ENCODE measurements around the gene NDUFA8. TPM values are rescaled to one million over a fixed set of nuclear protein-coding genes. Genes with fewer than 3 reads are reported as not detected.

Gene NDUFA8
- 37.1 to 38.8 TPM (median 37.7 TPM) in 3 replicates for total RNA-seq

- peak within 1 kb of the TSS; percentile 93 for H3K27ac Mint-ChIP-seq
- H3K9me3 Mint-ChIP-seq, result peaks cover 11% of the 10 kb centered on the region
- peak within 1 kb of the TSS; percentile 95 for H3K4me3 Mint-ChIP-seq
- peak; percentile 97 to 99 for DNase-seq (ENCODE audit: low spot score in 2 of 2, unreplicated experiment in 2 of 2)
- peaks cover 18% of the 10 kb centered on the region for H3K27me3 Mint-ChIP-seq (ENCODE audit: low read depth)
- TF ChIP-seq, protein P1, sequence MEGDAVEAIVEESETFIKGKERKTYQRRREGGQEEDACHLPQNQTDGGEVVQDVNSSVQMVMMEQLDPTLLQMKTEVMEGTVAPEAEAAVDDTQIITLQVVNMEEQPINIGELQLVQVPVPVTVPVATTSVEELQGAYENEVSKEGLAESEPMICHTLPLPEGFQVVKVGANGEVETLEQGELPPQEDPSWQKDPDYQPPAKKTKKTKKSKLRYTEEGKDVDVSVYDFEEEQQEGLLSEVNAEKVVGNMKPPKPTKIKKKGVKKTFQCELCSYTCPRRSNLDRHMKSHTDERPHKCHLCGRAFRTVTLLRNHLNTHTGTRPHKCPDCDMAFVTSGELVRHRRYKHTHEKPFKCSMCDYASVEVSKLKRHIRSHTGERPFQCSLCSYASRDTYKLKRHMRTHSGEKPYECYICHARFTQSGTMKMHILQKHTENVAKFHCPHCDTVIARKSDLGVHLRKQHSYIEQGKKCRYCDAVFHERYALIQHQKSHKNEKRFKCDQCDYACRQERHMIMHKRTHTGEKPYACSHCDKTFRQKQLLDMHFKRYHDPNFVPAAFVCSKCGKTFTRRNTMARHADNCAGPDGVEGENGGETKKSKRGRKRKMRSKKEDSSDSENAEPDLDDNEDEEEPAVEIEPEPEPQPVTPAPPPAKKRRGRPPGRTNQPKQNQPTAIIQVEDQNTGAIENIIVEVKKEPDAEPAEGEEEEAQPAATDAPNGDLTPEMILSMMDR (IDR thresholded peaks at IDR 0.05; ENCODE audit: unreplicated experiment), result no peak
- peaks cover 12% of the 10 kb centered on the region for H3K4me1 Mint-ChIP-seq
- H3K36me3 Mint-ChIP-seq, result no peaks in the 10 kb centered on the region
These were observed at the start of gene NDUFA8, which contains the start of gene MORN5 for GRCh38 chr9:122159026-122159924. NDUFA8 (minus strand) TSS chr9:122159779; CDS start chr9:122159677, 102 bp downstream. MORN5 (plus strand) TSS chr9:122159908; CDS start chr9:122159973, 65 bp downstream.

DNA sequence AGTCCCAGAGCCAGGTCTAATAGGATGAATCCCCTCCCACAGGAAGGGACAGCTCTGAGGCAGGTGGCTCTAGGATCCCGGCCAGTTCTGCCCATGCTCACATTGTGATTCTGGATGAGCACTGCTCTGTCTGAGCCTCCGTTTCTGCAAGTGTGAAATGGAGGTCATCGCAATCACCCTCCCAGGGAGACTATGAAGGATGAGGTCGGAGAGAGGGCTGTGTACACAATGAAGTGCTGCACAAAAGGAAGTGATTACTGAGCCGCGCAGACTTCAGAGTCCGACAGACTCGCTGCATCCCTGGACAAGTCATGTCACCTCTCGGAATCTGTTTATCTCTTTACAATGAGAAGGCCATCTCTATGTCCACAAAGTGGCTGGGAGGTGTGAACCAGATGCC lies 47.5 kb upstream of the NDUFA8 start:
- no peak overlapping the region for H3K4me3 Mint-ChIP-seq
- no peaks in the 10 kb centered on the region for H3K36me3 Mint-ChIP-seq
- TF ChIP-seq, protein P1 (IDR thresholded peaks at IDR 0.05; ENCODE audit: unreplicated experiment), result no peak
- H3K9me3 Mint-ChIP-seq, result no peaks in the 10 kb centered on the region
- peaks cover 77% of the 10 kb centered on the region for H3K27me3 Mint-ChIP-seq (ENCODE audit: low read depth)
- no peaks in the 10 kb centered on the region for H3K4me1 Mint-ChIP-seq
- no peak for DNase-seq (ENCODE audit: low spot score in 2 of 2, unreplicated experiment in 2 of 2)
- H3K27ac Mint-ChIP-seq, result no peak overlapping the region

- Mint-ChIP-seq H3K27me3 (ENCODE audit: low read depth) (peaks cover 71% of the 10 kb centered on the region), H3K9me3 (no peaks in the 10 kb centered on the region), H3K4me1 (no peaks in the 10 kb centered on the region), H3K27ac (no peak overlapping the region), H3K4me3 (no peak overlapping the region), H3K36me3 (no peaks in the 10 kb centered on the region)
- TF ChIP-seq, protein P1 (IDR thresholded peaks at IDR 0.05; ENCODE audit: unreplicated experiment), result no peak
- DNase-seq (ENCODE audit: low spot score in 2 of 2, unreplicated experiment in 2 of 2), result no peak
These were observed 46.8 kb upstream of the NDUFA8 start for GRCh38 chr9:122206118-122207046.

DNA sequence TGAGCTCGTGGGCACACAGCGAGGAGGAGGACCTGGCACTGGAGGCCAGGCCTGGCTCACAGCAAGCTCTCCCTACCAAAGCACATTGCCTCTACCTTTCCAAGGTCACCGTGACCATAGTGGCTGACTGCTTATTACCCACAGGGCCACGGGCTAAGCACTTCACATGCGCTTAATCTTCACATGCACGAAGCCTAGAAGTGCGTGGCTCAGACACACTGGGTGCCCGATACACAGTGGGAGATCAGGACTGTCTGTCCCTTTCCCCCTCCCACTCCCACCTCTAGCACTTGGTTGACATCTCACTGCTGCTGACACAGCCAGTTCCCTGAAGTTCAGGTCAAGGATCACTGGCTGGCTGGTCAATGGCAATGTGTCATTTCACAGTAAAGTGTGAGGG lies 45.6 kb upstream of the NDUFA8 start:
- Mint-ChIP-seq H3K36me3 (no peaks in the 10 kb centered on the region), H3K4me3 (no peak overlapping the region), H3K9me3 (no peaks in the 10 kb centered on the region), H3K27me3 (ENCODE audit: low read depth) (peaks cover 60% of the 10 kb centered on the region), H3K27ac (no peak overlapping the region), H3K4me1 (no peaks in the 10 kb centered on the region)
- no peak for DNase-seq (ENCODE audit: low spot score in 2 of 2, unreplicated experiment in 2 of 2)
- TF ChIP-seq, protein P1 (IDR thresholded peaks at IDR 0.05; ENCODE audit: unreplicated experiment), result no peak

DNA sequence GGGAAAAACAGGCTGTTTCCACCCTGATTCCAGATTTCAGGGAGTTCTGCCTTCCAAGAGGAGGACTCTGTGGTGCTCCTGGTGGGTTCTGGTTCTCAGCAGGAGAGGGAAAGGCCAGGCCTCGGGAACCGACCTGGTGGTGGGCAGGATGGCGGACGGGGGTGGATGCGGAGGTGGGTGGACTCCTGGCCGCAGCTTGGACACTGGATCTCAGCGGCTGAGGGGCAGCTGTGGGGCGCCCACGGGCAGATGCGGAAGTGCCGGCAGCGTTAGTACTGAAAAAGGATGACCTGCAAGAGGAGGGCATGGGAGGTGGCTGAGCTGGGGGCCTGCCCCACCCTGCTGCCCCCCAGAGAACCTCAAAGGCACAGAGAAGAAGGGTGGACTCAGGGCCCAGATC lies 44.9 kb upstream of the NDUFA8 start:
- Mint-ChIP-seq H3K9me3 (no peaks in the 10 kb centered on the region), H3K27ac (no peak overlapping the region), H3K4me1 (no peaks in the 10 kb centered on the region), H3K4me3 (no peak overlapping the region), H3K36me3 (no peaks in the 10 kb centered on the region), H3K27me3 (ENCODE audit: low read depth) (peaks cover 53% of the 10 kb centered on the region)
- TF ChIP-seq, protein P1 (IDR thresholded peaks at IDR 0.05; ENCODE audit: unreplicated experiment), result no peak
- DNase-seq (ENCODE audit: low spot score in 2 of 2, unreplicated experiment in 2 of 2), result no peak
